Neural cell (in vitro differentiated cells): Measurements from ENCODE around the gene PCBP4. TPM values are rescaled to one million over a fixed set of nuclear protein-coding genes. Genes with fewer than 3 reads are reported as not detected.

Experiments
- H2AFZ ChIP-seq: fragments of 200-600, 300-800 bp; sonication (generic), shearing (Covaris generic); 2 replicates; pipeline ENCODE4 v1.6.0; 2014; ENCODE audit warnings: low read depth, mild to moderate bottlenecking, antibody characterized with exemption, low read length, moderate library complexity
- H3F3A ChIP-seq: fragments of 200-600 bp; shearing (Covaris generic); 2 replicates; pipeline ENCODE4 v1.6.1; 2016; ENCODE audit warnings: mild to moderate bottlenecking, moderate library complexity, mixed read lengths, antibody characterized with exemption, low read length; ENCODE audit not compliant: insufficient read depth, poor library complexity, severe bottlenecking
- H3K27ac ChIP-seq: fragments of 200-600, 300-800 bp; sonication (generic), shearing (Covaris generic); 2 replicates; pipeline ENCODE4 v1.5.1; 2014; ENCODE audit warnings: mild to moderate bottlenecking, low read length, moderate library complexity
- H3K27me3 ChIP-seq: fragments of 300-800, 200-600 bp; sonication (generic), shearing (Covaris generic); 2 replicates; pipeline ENCODE4 v1.6.0; 2014; ENCODE audit warnings: mild to moderate bottlenecking, low read depth, low read length, moderate library complexity; ENCODE audit not compliant: insufficient read depth
- H3K36me3 ChIP-seq: fragments of 300-800, 200-600 bp; sonication (generic), shearing (Covaris generic); 2 replicates; pipeline ENCODE4 v1.5.1; 2014; ENCODE audit warnings: mild to moderate bottlenecking, antibody characterized with exemption, low read length, moderate library complexity; ENCODE audit not compliant: insufficient read depth
- H3K4me2 ChIP-seq: fragments of 300-800, 200-600 bp; sonication (generic), shearing (Covaris generic); 2 replicates; pipeline ENCODE4 v1.6.0; 2014; ENCODE audit warnings: mild to moderate bottlenecking, low read length
- H3K4me3 ChIP-seq: fragments of 300-800, 200-600 bp; sonication (generic), shearing (Covaris generic); 2 replicates; pipeline ENCODE4 v1.5.1; 2014; ENCODE audit warnings: mild to moderate bottlenecking, low read length, moderate library complexity
- H3K79me2 ChIP-seq: fragments of 200-600 bp; shearing (Covaris generic); replicated peaks from 2 replicates; pipeline ENCODE4 v1.6.0; 2014; ENCODE audit warnings: mild to moderate bottlenecking, low read length, moderate library complexity; ENCODE audit not compliant: insufficient read depth
- H3K9ac ChIP-seq: fragments of 300-800, 200-600 bp; sonication (generic), shearing (Covaris generic); 2 replicates; pipeline ENCODE4 v1.6.1; 2016; ENCODE audit warnings: mild to moderate bottlenecking, low read length, mixed read lengths
- H3K9me2 ChIP-seq: fragments of 200-600 bp; shearing (Covaris generic); 2 replicates; pipeline ENCODE4 v1.6.1; 2016; ENCODE audit warnings: mild to moderate bottlenecking, low read length, mixed read lengths; ENCODE audit not compliant: insufficient read depth
- H3K9me3 ChIP-seq: fragments of 200-600, 300-800 bp; sonication (generic), shearing (Covaris generic); 2 replicates; pipeline ENCODE4 v1.6.1; 2016; ENCODE audit warnings: mild to moderate bottlenecking, mixed run types, low read length, moderate library complexity, mixed read lengths
- H4K20me1 ChIP-seq: fragments of 200-600 bp; shearing (Covaris generic); 2 replicates; pipeline ENCODE4 v1.6.1; 2016; ENCODE audit warnings: mild to moderate bottlenecking, mixed run types; ENCODE audit not compliant: insufficient read depth
- EP300 ChIP-seq: fragments of 450-650 bp; conservative IDR thresholded peaks from 2 replicates; pipeline ENCODE4 v1.6.1; 2014; ENCODE audit warnings: antibody characterized with exemption, mild to moderate bottlenecking, moderate library complexity; ENCODE audit not compliant: poor library complexity, severe bottlenecking
- MXI1 ChIP-seq: fragments of 450-650 bp; conservative IDR thresholded peaks from 2 replicates; pipeline ENCODE4 v1.6.1; 2014; ENCODE audit warnings: antibody characterized with exemption, mild to moderate bottlenecking; ENCODE audit not compliant: poor library complexity, severe bottlenecking
- POLR2AphosphoS5 ChIP-seq: IDR thresholded peaks from 2 replicates; pipeline ENCODE4 v1.6.1; 2012
- RAD21 ChIP-seq: fragments of 450-650 bp; conservative IDR thresholded peaks from 2 replicates; pipeline ENCODE4 v1.6.1; 2014; ENCODE audit warnings: antibody characterized with exemption, mild to moderate bottlenecking, moderate library complexity
- SMC3 ChIP-seq: fragments of 450-650 bp; conservative IDR thresholded peaks from 2 replicates; pipeline ENCODE4 v1.6.1; 2014; ENCODE audit warnings: antibody characterized with exemption, mild to moderate bottlenecking, moderate library complexity; ENCODE audit not compliant: poor library complexity
- TAF1 ChIP-seq: IDR thresholded peaks from 2 replicates; pipeline ENCODE4 v1.6.1; 2012; ENCODE audit warnings: low read depth
- polyA plus RNA-seq: library from polyadenylated mRNA; depleted of rRNA; stranded (reverse); fragments of >200 nt; gene quantifications from 2 replicates; pipeline ENCODE4 v1.2.3, GENCODE V29; 2014
- TF ChIP-seq, protein P1 (sequence below): fragments of 450-650 bp; IDR thresholded peaks from 2 replicates; pipeline ENCODE4 v1.5.1; 2014; ENCODE audit warnings: antibody characterized with exemption, mild to moderate bottlenecking, moderate library complexity; ENCODE audit not compliant: poor library complexity, severe bottlenecking
- TF ChIP-seq, protein P2 (sequence below): IDR thresholded peaks from 2 replicates; pipeline ENCODE4 v1.6.1; 2012; ENCODE audit warnings: borderline replicate concordance

The PCBP4 gene
- polyA plus RNA-seq, 1 donor from 2014 or later: 251 TPM

DNA sequence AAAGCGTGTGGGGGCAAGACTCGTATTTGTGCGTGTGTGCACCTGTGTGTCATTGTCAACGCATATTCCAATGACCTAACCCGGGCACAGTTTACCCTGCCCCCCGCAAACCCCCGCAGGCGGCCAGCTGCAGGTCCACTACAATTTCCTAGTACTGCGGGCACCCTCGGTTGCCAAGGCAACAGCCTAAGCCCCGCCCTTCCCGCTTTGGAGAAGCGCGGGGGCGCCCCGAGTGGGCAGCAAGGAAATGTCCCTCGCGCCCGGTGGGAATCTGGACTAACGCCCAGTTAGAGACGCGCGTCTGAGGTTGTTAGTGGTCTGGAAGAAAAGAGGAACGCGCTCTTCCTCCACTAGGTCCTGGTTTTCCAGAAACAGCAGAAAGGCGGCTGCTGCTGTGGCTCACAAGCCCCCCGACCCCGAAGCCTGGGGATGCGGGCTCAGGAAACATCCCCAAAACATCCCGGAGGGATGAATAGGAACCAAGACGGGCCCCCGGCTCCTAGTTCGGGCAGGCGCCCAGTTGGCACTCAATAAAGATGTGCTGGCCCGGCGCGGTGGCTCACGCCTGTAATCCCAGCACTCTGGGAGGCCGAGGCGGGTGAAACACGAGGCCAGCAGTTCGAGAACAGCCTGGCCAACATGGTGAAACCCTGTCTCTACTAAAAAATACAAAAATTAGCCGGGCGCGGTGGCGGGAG is 8.7 kb upstream of the PCBP4 start:
- peak overlapping the region; percentile 70 for H3K27ac ChIP-seq
- H4K20me1 ChIP-seq: no peaks in the 10 kb centered on the region
- TF ChIP-seq, protein P1, sequence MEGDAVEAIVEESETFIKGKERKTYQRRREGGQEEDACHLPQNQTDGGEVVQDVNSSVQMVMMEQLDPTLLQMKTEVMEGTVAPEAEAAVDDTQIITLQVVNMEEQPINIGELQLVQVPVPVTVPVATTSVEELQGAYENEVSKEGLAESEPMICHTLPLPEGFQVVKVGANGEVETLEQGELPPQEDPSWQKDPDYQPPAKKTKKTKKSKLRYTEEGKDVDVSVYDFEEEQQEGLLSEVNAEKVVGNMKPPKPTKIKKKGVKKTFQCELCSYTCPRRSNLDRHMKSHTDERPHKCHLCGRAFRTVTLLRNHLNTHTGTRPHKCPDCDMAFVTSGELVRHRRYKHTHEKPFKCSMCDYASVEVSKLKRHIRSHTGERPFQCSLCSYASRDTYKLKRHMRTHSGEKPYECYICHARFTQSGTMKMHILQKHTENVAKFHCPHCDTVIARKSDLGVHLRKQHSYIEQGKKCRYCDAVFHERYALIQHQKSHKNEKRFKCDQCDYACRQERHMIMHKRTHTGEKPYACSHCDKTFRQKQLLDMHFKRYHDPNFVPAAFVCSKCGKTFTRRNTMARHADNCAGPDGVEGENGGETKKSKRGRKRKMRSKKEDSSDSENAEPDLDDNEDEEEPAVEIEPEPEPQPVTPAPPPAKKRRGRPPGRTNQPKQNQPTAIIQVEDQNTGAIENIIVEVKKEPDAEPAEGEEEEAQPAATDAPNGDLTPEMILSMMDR: peak; percentile 57
- TF ChIP-seq, protein P2, sequence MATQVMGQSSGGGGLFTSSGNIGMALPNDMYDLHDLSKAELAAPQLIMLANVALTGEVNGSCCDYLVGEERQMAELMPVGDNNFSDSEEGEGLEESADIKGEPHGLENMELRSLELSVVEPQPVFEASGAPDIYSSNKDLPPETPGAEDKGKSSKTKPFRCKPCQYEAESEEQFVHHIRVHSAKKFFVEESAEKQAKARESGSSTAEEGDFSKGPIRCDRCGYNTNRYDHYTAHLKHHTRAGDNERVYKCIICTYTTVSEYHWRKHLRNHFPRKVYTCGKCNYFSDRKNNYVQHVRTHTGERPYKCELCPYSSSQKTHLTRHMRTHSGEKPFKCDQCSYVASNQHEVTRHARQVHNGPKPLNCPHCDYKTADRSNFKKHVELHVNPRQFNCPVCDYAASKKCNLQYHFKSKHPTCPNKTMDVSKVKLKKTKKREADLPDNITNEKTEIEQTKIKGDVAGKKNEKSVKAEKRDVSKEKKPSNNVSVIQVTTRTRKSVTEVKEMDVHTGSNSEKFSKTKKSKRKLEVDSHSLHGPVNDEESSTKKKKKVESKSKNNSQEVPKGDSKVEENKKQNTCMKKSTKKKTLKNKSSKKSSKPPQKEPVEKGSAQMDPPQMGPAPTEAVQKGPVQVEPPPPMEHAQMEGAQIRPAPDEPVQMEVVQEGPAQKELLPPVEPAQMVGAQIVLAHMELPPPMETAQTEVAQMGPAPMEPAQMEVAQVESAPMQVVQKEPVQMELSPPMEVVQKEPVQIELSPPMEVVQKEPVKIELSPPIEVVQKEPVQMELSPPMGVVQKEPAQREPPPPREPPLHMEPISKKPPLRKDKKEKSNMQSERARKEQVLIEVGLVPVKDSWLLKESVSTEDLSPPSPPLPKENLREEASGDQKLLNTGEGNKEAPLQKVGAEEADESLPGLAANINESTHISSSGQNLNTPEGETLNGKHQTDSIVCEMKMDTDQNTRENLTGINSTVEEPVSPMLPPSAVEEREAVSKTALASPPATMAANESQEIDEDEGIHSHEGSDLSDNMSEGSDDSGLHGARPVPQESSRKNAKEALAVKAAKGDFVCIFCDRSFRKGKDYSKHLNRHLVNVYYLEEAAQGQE: no peak
- TF ChIP-seq SMC3: no peak
- no peak for TF ChIP-seq RAD21
- TF ChIP-seq EP300: peak; percentile 12
- TF ChIP-seq POLR2AphosphoS5: no peak
- H3K36me3 ChIP-seq: no peaks in the 10 kb centered on the region
- H3F3A ChIP-seq: no peaks in the 10 kb centered on the region
- no peaks in the 10 kb centered on the region for H3K79me2 ChIP-seq
- H3K9ac ChIP-seq: peak overlapping the region; percentile 85
- no peaks in the 10 kb centered on the region for H3K27me3 ChIP-seq
- H3K4me3 ChIP-seq: peak overlapping the region; percentile 69
- H2AFZ ChIP-seq: peak overlapping the region; percentile 86
- peak overlapping the region; percentile 78 for H3K4me2 ChIP-seq
- no peaks in the 10 kb centered on the region for H3K9me3 ChIP-seq
- H3K9me2 ChIP-seq: no peaks in the 10 kb centered on the region

DNA sequence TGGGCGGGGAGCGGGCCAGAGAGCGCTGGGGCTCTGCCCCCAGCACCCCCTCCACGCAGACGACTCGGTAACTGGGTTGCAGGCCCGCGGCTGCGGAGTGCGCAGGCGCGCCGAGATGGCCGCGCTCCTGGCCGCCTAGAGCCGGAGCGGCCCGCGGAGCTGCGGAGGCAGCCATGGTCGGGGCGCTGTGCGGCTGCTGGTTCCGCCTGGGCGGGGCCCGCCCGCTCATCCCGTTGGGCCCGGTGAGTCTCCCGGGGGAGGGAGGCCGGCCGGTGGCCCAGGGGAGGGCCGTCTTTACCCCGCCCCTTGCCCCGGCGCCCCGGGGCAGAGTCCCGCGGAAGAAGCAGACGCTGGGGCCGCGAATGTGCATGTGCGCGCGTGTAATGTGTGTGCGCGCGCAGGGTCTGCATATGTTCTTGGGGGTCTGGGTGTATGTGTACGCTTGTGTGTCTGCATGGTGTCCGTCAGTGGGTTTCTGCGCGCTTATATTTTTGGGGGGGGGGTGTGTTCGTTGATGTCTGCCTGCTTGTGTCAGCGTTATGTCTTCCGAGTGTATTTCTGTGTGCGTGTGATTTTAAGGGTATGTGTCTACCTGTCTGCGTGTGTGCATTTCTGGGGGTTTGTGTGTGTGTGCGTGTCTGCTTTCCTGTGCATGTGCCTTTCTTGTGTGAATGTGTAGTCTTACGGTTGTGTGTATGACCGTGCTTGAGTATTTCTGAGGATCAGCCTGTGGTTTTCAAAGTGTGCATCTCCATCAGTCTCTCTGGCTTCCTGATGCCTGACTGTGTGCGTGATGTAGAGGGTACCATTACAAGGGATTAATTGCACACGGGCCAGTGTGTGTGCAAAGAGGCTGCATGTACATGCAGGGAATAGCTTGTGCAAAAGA is 8.0 kb upstream of the PCBP4 start, which contains the start of gene ABHD14A:
Gene ABHD14A (plus strand): TSS at position 102 of the 889 bp plus-strand sequence. CDS start 72 bp downstream, at position 174.
- Histone ChIP-seq H3K4me3 (peak within 1 kb of the TSS; percentile 69), H3K9ac (peak within 1 kb of the TSS; percentile 85), H3K27ac (peak within 1 kb of the TSS; percentile 70), H3K79me2 (no peaks in the 10 kb centered on the region), H3K27me3 (no peaks in the 10 kb centered on the region), H3K9me3 (no peaks in the 10 kb centered on the region), H3F3A (no peaks in the 10 kb centered on the region), H3K36me3 (no peaks in the 10 kb centered on the region), H3K9me2 (no peaks in the 10 kb centered on the region), H3K4me2 (peak within 1 kb of the TSS; percentile 87), H2AFZ (peak within 1 kb of the TSS; percentile 86), H4K20me1 (no peaks in the 10 kb centered on the region)
- no peak for TF ChIP-seq RAD21
- peak; percentile 74 for TF ChIP-seq MXI1
- no peak for TF ChIP-seq EP300
- TF ChIP-seq SMC3: peak; percentile 18
- peak; percentile 75 for TF ChIP-seq POLR2AphosphoS5
- TF ChIP-seq, protein P1: peak; percentile 18
- no peak for TF ChIP-seq TAF1
